HG02759 (cell line): ENCODE results near the gene BCAS3.

Source experiments
- ATAC-seq: cut with Tn5 transposase; IDR thresholded peaks from one replicate; pipeline ENCODE4 v1.9.1; 2021; ENCODE audit warnings: mild to moderate bottlenecking, moderate library complexity; ENCODE audit not compliant: unreplicated experiment

BCAS3 gene

GRCh38 chr17:61325382-61326073, 647.9 kb downstream of the BCAS3 start:
- ATAC-seq: no peak

GRCh38 chr17:61326330-61326729, 648.7 kb downstream of the BCAS3 start:
- ATAC-seq: no peak

- no peak for ATAC-seq
Measured at GRCh38 chr17:61328351-61328750, 650.7 kb downstream of the BCAS3 start.

- ATAC-seq: no peak
Measured at GRCh38 chr17:61330174-61331150, 652.8 kb downstream of the BCAS3 start.

- no peak for ATAC-seq
Measured at GRCh38 chr17:61331178-61331577, 653.5 kb downstream of the BCAS3 start.

- no peak for ATAC-seq
Measured at GRCh38 chr17:61331886-61332285, 654.2 kb downstream of the BCAS3 start.

GRCh38 chr17:61333136-61333535, 655.5 kb downstream of the BCAS3 start:
- no peak for ATAC-seq

GRCh38 chr17:61334673-61335072, 657.0 kb downstream of the BCAS3 start:
- ATAC-seq: no peak

GRCh38 chr17:61335105-61335844, 657.6 kb downstream of the BCAS3 start:
- ATAC-seq: no peak

- no peak for ATAC-seq
Measured at GRCh38 chr17:61335845-61336655, 658.4 kb downstream of the BCAS3 start.

- ATAC-seq: no peak
Measured at GRCh38 chr17:61337290-61337689, 659.6 kb downstream of the BCAS3 start.

GRCh38 chr17:61338000-61338798, 660.5 kb downstream of the BCAS3 start:
- no peak for ATAC-seq

GRCh38 chr17:61338874-61339478, 661.3 kb downstream of the BCAS3 start:
- no peak for ATAC-seq

GRCh38 chr17:61340431-61341209, 663.0 kb downstream of the BCAS3 start:
- no peak for ATAC-seq

- no peak for ATAC-seq
Measured at GRCh38 chr17:61343576-61343975, 665.9 kb downstream of the BCAS3 start.

GRCh38 chr17:61345061-61345460, 667.4 kb downstream of the BCAS3 start:
- no peak for ATAC-seq

GRCh38 chr17:61345825-61346666, 668.4 kb downstream of the BCAS3 start:
- ATAC-seq: no peak

GRCh38 chr17:61349350-61349749, 671.7 kb downstream of the BCAS3 start:
- no peak for ATAC-seq
